SK-MEL-5 (cell line): Measurements from ENCODE around the gene CCL28. TPM values are rescaled to one million over a fixed set of nuclear protein-coding genes. Genes with fewer than 3 reads are reported as not detected.
"Not testable (repeated sequence)": the region's sequence is repeated elsewhere in the genome, so short reads cannot be mapped to it uniquely, and the experiment has no call there.

Experiments
- DNase-seq: peaks from one replicate; pipeline ENCODE4 v3.0.0-alpha.2; 2016; ENCODE audit warnings: low read depth, low spot score
- in situ Hi-C: cut with HindIII; loops from 2 replicates; pipeline ENCODE4 v1.10.0; 2016; ENCODE audit warnings: low sequenced_read_pairs, high pct_unique_total_duplicates, low pct_unique_long_range_greater_than_20kb
- total RNA-seq: library from RNA; depleted of rRNA; stranded (reverse); fragments of >200 nt; shearing (Covaris generic); gene quantifications from 2 replicates; pipeline ENCODE4 v1.2.3, GENCODE V29; 2014

CCL28 gene
- total RNA-seq, 1 experiment from 2014 or later = 51.4 TPM

- no peak for DNase-seq
Observed at GRCh38 chr5:43415935-43416802, 4.0 kb upstream of the CCL28 start.

GRCh38 chr5:43413966-43414365, 1.8 kb upstream of the CCL28 start:
- in situ Hi-C loops = no loop called here
- DNase-seq = no peak

More at GRCh38 chr5:43415935-43416802, 4.0 kb upstream of the CCL28 start:
- in situ Hi-C loops = no loop called here

- in situ Hi-C loops = no loop called here
- DNase-seq = no peak
Observed at GRCh38 chr5:43412644-43413043, 453 bp upstream of the CCL28 start.

- peak; percentile 28 for DNase-seq
- in situ Hi-C loops = no loop called here
Observed at GRCh38 chr5:43411495-43411894, 696 bp downstream of the CCL28 start.

GRCh38 chr5:43410414-43410813, 1.8 kb downstream of the CCL28 start:
- in situ Hi-C loops = no loop called here
- no peak for DNase-seq

- in situ Hi-C loops = no loop called here
- DNase-seq = no peak
Observed at GRCh38 chr5:43409809-43410271, 2.4 kb downstream of the CCL28 start.

- in situ Hi-C loops, DNase-seq: not testable (repeated sequence)
Observed at GRCh38 chr5:43402524-43403066, 9.6 kb downstream of the CCL28 start.

- peak; percentile 72 for DNase-seq
- in situ Hi-C loops = no loop called here
Observed at GRCh38 chr5:43401827-43402226, 10.4 kb downstream of the CCL28 start.

GRCh38 chr5:43400082-43400481, 12.1 kb downstream of the CCL28 start:
- peak; percentile 65 for DNase-seq
- in situ Hi-C loops = no loop called here

- DNase-seq = peak; percentile 78
- in situ Hi-C loops = no loop called here
Observed at GRCh38 chr5:43396762-43397304, 15.4 kb downstream of the CCL28 start.

GRCh38 chr5:43390471-43390870, 21.7 kb downstream of the CCL28 start:
- in situ Hi-C loops = no loop called here
- DNase-seq = no peak

GRCh38 chr5:43389679-43390329, 22.4 kb downstream of the CCL28 start:
- DNase-seq = peak; percentile 96
- in situ Hi-C loops = no loop called here

GRCh38 chr5:43386960-43387362, 25.2 kb downstream of the CCL28 start:
- in situ Hi-C loops = no loop called here
- no peak for DNase-seq

- no peak for DNase-seq
- in situ Hi-C loops = no loop called here
Observed at GRCh38 chr5:43376496-43377140, 35.6 kb downstream of the CCL28 start.

GRCh38 chr5:43371821-43372220, 40.4 kb downstream of the CCL28 start:
- DNase-seq = no peak
- in situ Hi-C loops = no loop called here

GRCh38 chr5:43370352-43370751, 41.8 kb downstream of the CCL28 start:
- no peak for DNase-seq
- in situ Hi-C loops = no loop called here

GRCh38 chr5:43369651-43370050, 42.5 kb downstream of the CCL28 start:
- no peak for DNase-seq
- in situ Hi-C loops = no loop called here
